Breast epithelium (tissue), 3 donors: ENCODE data around the gene ERCC8.

Experiments
- CTCF ChIP-seq, 3 donors: fragments of 450-650 bp; IDR thresholded peaks; one replicate each; pipeline ENCODE4 v1.5.1; 2016 to 2017; ENCODE audit warnings: antibody characterized with exemption in 3 of 3, mild to moderate bottlenecking in 3 of 3, moderate library complexity in 3 of 3
- POLR2AphosphoS5 ChIP-seq, 3 donors: sonication (generic); formaldehyde crosslinking; IDR thresholded peaks; one replicate each; pipeline ENCODE4 v1.6.1; 2017; ENCODE audit warnings: antibody characterized with exemption in 3 of 3

GRCh38 chr5:60829490-60830266, 115.2 kb downstream of the ERCC8 start:
- TF ChIP-seq POLR2AphosphoS5 (IDR thresholded peaks at IDR 0.05), result no peak
- no peak for TF ChIP-seq CTCF (IDR thresholded peaks at IDR 0.05)
